Renal cortex interstitium (tissue), 11 donors: ENCODE data around the gene GAL3ST2. TPM values are rescaled to one million over a fixed set of nuclear protein-coding genes. Genes with fewer than 3 reads are reported as not detected.
"Not testable (repeated sequence)": the region's sequence is repeated elsewhere in the genome, so short reads cannot be mapped to it uniquely, and the experiment has no call there.

Source experiments
- DNase-seq, 11 donors: peaks; one replicate each; pipeline ENCODE4 v3.0.0-alpha.2; 2013; ENCODE audit warnings: low read depth in 9 of 11, low spot score in 4 of 11; ENCODE audit errors: extremely low read depth in 1 of 11
- polyA plus RNA-seq, 3 donors: library from polyadenylated mRNA; unstranded; fragments of 120-200 nt; gene quantifications; one replicate each; pipeline ENCODE4 v1.2.1, GENCODE V29; 2013; ENCODE audit not compliant: insufficient read length in 3 of 3

Gene GAL3ST2
- polyA plus RNA-seq, 3 donors: 0.19 to 0.88 (median 0.52) TPM

DNA sequence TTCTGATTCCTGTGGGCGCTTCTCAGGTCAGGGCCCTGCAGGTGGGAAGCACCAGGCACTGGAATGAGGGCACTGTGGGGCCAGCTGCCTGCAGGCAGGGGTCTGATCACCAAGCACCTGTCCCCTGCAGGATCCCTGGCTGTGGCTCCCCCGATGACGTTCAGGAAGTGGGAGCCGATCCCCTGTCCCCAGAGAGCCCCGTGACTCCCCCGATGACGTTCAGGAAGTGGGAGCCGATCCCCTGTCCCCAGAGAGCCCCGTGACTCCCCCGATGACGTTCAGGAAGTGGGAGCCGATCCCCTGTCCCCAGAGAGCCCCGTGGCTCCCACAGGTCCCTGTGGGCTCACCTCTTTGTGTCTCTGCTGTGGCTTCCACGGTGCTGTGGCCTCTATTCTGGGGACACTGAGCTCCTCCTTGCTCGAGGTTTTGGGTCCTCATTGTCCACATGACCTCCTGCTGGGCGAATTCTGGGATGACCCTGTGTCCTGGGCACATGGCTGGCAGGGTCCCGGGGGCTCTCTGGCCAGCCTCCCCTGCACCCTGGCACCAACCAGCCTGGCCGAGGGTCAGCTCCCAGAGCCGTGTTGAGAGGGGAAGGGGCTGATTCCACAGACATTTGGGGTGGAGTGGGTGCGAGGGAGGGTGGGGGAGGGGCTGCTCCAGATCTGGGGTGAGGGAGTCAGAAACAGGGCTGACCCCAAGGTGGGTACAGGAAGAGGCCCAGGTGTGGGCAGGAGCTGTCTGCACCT, 37.2 kb downstream of the GAL3ST2 start:
- no peak for DNase-seq

DNA sequence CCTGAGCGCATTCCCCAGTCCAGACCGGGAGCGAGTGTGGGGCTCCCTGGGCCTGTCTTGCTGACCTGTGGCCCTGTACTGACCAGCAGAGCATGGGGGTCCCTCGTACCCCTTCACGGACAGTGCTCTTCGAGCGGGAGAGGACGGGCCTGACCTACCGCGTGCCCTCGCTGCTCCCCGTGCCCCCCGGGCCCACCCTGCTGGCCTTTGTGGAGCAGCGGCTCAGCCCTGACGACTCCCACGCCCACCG, 37.7 kb downstream of the GAL3ST2 start:
- DNase-seq: no peak

DNA sequence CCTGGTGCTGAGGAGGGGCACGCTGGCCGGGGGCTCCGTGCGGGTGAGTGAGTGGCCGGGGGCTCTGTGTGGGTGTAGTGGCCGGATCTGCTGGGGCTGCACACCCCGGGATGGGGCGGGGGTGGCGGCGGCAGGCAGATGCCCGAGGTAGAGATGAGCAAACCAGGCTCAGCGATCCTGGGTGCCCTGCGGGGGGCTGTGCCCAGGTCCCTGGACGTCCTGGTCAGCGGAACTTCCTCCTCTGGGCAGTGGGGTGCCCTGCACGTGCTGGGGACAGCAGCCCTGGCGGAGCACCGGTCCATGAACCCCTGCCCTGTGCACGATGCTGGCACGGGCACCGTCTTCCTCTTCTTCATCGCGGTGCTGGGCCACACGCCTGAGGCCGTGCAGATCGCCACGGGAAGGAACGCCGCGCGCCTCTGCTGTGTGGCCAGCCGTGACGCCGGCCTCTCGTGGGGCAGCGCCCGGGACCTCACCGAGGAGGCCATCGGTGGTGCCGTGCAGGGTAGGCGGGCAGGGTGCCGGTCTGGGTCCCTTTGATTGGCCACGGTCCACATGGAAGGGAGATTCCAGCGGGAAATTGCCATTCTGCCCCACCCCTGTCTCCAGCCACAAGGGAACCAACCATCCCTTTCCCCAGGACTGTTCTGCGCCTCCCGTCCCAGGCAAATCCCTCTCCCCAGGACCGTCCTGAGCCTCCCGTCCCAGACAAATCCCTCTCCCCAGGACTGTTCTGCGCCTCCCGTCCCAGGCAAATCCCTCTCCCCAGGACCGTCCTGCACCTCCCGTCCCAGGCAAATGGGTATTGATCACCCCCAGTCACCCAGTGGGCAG, 38.2 kb downstream of the GAL3ST2 start:
- DNase-seq: no peak

DNA sequence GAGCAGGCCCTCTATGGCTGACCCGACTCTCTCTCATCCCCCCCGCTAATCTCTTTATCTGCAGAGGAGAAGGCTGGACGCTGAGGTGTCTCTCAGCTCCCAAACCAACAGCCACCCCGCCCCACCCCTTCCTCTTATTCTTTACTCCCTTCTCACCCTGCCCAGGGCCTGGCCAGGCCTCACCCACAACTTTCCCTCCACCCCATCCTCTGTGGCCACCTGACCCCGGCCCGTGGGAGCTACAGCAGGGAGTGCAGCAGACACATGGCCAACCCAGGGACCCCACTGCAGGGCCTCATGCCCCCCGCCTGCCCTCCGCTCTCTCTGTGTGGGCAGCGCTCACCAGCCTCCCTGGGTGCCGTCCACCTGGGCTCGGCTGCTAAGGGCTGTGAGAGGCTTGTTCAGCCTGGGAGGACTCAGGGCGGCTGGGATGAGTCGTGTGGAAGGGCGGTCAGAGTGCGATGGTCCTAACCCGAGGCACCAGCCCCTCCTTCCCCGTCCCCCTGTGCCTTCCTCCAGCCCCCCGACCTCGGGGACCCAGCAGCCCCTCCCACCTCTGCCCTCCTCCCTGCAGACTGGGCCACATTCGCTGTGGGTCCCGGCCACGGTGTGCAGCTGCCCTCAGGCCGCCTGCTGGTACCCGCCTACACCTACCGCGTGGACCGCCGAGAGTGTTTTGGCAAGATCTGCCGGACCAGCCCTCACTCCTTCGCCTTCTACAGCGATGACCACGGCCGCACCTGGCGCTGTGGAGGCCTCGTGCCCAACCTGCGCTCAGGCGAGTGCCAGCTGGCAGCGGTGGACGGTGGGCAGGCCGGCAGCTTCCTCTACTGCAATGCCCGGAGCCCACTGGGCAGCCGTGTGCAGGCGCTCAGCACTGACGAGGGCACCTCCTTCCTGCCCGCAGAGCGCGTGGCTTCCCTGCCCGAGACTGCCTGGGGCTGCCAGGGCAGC, 39.1 kb downstream of the GAL3ST2 start:
- no peak for DNase-seq

DNA sequence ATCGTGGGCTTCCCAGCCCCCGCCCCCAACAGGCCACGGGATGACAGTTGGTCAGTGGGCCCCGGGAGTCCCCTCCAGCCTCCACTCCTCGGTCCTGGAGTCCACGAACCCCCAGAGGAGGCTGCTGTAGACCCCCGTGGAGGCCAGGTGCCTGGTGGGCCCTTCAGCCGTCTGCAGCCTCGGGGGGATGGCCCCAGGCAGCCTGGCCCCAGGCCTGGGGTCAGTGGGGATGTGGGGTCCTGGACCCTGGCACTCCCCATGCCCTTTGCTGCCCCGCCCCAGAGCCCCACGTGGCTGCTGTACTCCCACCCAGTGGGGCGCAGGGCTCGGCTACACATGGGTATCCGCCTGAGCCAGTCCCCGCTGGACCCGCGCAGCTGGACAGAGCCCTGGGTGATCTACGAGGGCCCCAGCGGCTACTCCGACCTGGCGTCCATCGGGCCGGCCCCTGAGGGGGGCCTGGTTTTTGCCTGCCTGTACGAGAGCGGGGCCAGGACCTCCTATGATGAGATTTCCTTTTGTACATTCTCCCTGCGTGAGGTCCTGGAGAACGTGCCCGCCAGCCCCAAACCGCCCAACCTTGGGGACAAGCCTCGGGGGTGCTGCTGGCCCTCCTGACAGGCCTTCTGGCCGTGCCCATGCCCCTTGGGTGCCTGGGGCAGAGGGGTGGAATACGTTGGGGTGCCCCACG, 40.0 kb downstream of the GAL3ST2 start:
- DNase-seq: no peak

DNA sequence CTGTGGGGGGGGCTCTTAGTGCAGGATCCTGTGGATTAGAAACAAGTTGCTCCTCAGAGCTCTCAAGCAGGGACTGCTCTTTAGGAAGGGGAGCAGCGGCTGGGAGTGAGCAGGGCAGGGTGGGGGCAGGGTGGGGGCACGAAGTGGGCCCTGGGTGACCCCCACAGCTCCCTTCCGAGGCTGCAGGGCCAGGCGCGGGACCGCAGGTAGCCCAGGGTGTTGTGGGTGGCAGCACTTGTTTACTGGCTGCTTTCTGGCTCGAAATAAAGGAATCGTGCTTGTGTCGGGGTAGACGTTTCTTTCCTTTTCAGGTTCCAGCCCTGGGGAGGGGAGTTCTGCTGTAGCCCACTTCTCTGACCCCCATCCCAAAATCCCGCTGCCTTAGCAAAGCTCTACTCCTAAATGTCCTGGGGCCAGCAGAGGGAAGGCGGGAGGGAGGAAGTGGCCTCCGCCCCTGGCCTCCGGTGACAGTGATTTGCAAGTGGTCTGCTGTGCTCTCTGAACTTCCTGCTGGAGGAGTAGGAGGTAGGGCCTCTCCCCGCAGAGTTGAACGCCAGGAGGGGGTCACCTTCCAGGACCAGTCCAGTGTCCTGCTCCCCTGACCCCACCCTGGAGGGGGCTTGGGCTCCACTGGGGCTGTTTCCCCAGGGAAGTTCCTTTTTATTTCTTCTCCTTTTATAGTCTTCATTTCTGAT, 40.7 kb downstream of the GAL3ST2 start:
- DNase-seq: no peak

DNA sequence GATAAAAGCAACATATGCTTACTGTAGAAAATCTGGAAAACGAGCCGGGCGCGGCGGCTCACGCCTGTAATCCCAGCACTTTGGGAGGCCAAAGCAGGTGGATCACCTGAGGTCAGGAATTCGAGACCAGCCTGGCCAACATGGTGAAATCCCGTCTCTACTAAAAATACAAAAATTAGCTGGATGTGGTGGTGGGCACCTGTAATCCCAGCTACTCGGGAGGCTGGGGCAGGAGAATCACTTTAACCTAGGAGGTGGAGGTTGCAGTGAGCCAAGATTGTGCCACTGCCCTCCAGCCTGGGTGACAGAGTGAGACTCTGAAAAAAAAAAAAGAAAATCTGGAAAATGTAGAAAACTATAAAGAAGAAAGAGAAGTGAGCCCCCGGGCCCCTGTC, 41.2 kb downstream of the GAL3ST2 start:
- not testable (repeated sequence) for DNase-seq

DNA sequence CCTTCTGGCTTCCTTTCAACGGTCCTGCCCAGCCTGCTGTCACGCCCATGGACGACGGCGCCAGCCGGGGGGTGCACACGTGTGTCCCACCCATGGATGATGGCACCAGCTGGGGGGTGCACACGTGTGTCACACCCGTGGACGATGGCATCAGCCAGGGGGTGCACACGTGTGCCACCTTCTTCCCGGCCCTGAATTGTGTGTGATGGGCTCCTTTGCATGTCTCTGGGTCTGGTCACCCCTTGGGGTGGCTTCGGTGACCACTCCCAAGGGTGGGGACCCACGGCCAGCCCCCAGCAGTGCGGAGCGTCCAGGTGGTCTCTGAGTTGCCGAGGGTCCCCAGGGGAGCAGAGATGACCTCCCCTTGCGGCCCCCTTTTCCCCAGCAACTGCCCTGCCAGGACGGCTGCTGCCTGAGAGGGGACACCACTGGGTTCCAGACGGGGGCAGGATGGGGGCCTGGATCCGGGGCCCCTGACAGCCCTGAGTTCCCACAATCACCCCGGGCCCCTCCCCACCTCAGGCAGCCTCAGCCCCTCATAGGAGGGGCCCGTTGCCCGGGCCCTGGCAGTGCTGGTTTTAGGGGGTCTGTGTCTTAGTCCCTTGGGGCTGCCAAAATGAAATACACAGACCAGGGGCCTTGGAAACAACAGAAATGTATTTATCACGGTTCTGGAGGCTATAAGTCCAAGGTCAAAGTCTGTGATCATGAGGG, 41.8 kb downstream of the GAL3ST2 start:
- no peak for DNase-seq

DNA sequence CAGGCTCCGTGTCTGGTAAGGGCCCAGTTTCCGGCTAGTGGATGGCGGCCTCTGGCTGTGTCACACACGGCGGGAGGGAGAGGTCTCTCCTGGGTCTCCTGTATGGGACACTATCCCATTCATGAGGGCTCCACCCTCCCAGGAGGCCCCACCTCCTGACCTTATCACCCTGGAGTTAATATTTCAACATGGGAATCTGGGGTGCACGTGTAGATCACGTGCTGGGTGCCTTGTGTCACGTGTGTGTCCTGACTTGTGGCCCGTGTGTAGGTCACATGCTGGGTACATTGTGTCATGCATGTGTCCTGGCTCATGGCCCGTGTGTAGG, 42.3 kb downstream of the GAL3ST2 start:
- no peak for DNase-seq

DNA sequence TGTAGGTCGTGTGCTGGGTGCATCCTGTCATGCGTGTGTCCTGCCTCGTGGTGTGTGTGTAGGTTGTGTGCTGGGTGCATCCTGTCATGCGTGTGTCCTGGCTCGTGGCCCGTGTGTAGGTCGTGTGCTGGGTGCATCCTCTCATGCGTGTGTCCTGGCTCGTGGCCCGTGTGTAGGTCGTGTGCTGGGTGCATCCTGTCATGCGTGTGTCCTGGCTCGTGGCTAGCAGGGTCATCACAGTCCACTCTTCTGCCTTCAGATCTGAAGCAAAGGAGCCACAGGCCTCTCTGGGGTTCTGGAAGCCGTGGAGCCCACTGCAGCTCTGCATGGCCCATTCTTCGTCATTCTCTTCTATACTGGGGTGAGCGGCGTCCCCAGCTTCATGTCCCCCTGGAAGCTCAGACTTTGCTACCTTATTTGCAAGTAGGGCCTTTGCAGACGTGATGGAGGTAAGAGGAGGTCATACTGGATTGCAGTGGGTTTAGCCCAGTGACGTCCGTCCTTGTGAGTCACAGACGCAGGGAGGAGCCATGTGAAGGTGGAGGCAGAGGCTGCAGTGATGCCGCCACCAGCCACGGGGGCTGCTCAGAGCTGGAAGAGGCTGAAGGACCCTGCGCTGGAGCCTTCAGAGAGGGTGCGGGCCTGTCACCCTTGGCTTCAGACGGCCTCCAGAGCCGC, 43.5 kb downstream of the GAL3ST2 start:
- not testable (repeated sequence) for DNase-seq

DNA sequence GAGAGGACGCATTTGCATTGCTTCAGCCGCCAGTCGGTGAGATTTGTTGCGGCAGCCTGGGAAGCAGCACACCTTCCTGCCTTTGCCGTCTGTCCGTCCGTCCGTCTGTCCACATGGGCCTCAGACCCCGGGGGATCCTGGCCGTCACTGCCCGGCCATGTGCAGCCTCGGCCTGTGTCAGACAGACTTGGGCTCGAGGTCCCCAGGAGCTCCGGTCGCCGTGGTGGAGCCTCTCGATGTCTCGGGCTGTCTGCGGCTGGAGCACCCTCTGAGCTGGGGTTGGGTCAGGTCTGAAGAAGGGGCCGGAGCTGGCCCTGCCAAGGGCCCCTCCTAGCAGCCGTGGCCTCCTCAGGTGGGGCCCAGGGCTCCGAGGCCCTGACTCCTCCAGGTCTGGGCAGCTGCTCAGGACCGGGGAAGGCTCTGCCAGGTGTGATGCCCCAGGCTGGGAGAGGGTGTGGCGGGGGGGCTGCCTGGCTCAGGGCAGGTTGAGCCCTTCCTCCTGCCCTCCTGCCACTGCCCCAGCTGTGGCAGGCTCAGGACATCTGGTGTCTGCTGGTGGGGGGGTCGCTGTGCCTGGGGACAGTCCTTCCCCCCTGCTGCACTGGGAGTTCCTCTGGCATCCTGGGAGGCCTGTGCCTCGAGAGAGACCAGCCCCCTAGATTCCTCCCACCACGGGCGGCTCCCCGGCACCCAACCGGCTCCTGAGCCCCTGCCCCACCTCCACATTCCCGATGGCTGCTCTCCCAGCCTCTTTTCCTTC, 44.2 kb downstream of the GAL3ST2 start:
- DNase-seq: no peak

DNA sequence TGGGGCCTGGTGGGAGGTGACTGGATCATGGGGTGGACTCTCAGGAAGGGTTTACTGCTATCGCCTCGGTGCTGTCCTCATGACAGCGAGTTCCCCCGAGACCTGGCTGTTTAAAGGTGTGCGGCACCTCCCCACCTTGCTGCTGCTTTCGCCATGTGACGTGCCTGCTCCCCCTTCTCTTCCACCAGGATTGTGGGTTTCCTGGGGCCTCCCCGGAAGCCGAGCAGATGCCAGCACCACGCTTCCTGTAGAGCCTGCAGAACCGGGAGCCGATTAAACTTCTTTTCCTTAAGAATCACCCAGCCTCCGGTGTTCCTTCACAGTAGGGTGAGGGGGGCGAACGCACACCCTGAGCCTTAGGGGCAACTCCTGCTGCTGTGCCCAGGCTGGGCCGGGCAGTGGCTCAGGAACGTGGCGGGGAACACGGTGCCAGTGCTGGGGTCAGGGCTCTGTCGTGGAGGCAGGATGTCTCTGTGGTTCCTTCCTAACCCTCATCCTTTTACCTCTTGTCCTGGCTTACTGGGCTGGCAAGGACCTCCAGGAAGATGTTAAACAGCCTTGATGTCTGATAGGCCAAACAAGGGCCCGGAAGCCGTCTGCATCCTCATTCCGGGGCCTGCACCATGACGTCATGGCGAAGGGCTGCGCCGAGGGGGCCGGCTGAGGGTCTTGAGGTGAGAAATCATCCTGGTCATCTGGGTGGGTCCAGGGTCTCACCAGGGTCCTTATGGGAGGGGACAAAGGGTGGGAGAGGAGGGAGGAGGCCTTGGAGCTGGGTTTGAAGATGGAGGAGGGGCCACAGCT, 45.0 kb downstream of the GAL3ST2 start:
- no peak for DNase-seq

DNA sequence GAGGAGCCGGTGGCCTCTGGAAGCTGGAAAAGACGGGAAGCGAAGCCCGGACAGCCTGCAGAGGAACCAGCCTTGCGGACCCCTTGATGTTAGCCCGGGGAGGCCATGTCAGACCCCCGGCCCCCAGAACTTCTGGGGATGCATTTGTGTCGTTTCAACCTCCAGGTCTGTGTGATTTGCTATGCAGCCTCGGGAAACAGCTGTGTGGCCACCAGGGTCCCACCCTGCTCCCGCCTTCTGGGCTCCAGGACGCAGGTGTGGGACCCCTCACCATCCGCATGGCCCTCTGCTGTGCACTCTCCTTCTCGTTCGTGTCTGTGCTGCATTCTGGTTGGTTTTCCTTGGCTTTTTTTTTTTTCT, 45.6 kb downstream of the GAL3ST2 start:
- no peak for DNase-seq

DNA sequence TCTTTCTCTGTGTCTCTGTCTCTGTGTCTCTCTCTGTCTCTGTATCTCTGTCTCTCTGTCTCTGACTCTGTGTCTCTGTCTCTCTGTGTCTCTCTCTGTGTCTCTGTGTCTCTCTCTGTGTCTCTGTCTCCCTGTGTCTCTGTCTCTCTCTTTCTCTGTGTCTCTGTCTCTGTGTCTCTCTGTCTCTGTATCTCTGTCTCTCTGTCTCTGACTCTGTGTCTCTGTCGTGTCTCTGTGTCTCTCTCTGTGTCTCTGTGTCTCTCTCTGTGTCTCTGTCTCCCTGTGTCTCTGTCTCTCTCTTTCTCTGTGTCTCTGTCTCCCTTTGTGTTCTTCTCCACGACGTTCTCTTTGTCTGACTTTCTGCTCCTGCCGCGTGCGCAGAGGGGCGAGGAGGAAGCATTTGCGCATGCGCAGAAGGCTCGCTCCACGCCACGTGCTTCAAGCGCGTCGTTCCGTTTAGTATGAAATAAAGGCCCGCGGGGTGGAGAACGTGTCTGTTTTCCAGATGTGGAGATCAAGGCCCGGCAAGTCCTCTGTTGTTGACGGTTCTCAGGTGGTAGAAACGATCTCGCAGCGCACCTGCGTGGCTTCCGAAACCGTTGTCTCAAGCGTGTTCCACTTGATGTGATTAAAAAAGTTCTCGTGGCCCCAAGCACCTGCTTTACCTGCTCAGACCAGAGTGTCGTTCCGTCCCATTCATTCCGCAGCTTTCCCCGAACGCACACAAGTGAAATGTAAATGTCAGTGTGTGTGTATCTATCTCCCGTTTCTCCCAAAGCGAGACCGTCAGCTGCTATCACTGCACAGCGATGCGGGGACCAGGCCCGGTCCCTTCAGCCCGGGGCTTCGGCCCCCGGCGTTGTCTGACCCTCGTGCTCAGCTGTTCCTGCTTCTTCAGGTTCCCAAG, 47.2 kb downstream of the GAL3ST2 start:
- DNase-seq: not testable (repeated sequence)

DNA sequence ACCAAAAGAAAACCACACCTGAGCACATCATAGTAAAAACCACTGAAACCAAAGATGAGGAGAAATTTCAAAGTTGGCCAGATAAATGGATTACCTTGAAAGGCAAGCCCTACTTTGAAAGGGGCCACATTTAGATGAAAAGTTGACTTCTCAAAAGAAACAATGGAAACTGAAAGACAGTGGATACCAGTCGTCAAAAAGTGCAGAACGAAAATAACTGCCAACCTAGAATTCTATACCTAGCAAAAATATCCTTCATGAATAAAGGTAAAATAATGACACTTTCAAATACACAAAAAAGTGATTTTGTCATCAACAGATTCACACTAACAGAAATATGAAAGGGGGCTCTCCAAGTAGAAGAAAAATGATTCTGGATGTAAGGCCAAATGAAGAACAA, 50.8 kb downstream of the GAL3ST2 start:
- DNase-seq: no peak
